Activated CD8-positive, alpha-beta memory T cell treated with anti-CD3 and anti-CD28 coated beads for 1 hour (primary cell): ENCODE measurements around the gene CMTM7.
A peak's percentile ranks its signal among the peaks of the same experiment; 100 is the strongest.
"Not testable (repeated sequence)": the region's sequence is repeated elsewhere in the genome, so short reads cannot be mapped to it uniquely, and the experiment has no call there.

Experiments
- DNase-seq, 2 donors: peaks; one replicate each; pipeline ENCODE4 v3.0.0-alpha.2; 2020; ENCODE audit warnings: low read depth in 1 of 2; ENCODE audit errors: extremely low read depth in 1 of 2

Gene CMTM7

GRCh38 chr3:32456429-32457130 lies 64.9 kb downstream of the CMTM7 start:
- no peak for DNase-seq

DNA sequence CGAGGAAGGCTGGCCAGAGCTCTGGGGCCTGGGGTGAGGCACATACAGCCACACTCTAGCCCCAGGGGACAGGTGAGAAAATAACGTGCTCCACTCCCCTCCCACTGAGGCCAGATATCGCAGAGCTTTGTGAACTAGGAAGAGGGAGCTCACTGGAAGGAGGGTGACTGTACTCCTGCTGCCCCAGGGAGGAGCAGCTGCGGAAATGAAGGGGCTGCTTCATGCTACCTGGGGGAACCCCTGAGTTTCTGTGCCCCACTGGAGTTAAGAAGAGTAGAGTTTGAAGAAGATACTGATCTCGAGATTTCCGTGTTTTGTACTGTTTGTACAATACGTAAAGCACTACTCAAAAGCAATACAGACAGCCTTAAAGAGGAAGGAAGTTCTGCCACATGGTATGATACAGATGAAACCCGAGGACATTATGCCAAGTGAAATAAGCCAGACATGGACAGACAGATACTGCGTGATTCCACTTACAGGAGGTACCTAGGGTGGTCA lies 66.4 kb downstream of the CMTM7 start:
- DNase-seq: peak; percentile 29 to 40

DNA sequence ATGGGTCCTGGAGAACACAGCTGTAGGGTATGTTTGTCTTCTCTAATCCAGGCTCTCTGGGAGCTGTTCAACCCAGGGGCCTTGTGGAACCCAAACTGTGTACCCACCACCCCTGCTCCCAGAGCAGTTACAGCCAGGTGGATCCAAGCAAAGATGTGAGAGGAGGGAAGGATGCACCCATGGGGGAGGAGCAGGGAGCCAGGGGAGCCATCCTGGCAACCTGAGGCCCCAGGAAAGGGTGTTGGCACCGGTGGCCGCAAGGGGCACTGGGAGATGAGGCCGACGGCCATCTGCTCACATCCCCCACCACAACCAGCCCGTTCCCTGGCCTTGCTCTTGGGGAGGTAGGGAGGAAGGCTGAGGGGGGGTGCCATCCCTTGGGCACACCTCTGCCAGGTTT lies 67.8 kb downstream of the CMTM7 start:
- no peak for DNase-seq

DNA sequence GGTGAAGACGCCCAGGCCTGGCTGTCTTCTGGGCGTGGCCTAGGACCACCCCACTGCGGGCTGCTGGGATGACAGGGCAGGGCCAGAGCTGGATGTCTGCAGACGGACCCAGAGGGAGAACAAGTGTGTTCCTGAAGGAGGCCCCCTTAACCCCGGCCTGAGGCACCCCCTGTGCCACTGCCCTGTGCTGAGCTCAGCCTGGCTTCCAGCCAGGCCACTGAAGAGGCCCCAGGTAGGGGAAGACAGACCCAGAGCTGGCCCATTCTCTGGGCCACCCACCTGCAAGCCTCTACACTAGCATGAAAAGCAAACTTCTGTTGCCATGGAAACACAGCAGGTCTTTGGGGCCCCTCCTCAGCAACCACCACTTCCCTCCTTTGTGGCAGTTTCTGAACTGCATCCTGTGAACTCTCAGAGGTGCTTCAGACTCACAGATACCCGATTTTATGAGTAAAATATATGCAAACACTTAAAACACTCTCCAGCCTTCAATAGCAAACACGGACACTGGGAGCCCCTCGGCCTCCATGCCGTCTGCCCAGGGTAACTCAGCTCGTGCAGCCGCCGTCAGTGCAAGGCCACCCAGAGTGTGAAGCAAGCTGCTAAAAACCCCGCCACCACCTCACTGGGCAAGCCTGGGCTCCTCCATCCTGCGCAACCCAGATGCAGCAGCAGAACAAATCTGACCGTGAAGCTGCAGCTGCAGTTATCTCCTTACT lies 68.5 kb downstream of the CMTM7 start:
- DNase-seq: peak; percentile 36 to 44

DNA sequence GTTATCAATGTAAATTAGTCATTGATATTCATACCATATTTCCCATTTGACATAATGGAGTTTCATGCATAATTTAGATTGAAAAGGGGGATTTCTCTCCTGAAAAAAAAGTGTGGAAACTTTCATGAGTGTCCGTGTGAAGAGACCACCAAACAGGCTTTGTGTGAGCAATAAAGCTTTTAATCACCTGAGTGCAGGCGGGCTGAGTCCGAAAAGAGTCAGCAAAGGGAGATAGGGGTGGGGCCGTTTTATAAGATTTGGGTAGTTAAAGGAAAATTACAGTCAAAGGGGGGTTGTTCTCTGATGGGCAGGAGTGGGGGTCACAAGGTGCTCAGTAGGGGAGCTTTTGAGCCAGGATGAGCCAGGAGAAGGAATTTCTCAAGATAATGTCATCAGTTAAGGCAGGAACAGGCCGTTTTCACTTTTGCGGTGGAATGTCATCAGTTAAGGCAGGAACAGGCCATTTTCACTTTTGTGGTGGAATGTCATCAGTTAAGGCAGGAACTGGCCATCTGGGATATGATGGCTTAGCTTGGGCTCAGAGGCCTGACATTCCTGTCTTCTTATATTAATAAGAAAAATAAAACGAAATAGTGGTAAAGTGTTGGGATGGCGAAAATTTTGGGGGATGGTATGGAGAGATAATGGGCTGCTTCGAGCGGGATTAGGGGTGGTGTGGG lies 69.3 kb downstream of the CMTM7 start:
- DNase-seq: not testable (repeated sequence)

DNA sequence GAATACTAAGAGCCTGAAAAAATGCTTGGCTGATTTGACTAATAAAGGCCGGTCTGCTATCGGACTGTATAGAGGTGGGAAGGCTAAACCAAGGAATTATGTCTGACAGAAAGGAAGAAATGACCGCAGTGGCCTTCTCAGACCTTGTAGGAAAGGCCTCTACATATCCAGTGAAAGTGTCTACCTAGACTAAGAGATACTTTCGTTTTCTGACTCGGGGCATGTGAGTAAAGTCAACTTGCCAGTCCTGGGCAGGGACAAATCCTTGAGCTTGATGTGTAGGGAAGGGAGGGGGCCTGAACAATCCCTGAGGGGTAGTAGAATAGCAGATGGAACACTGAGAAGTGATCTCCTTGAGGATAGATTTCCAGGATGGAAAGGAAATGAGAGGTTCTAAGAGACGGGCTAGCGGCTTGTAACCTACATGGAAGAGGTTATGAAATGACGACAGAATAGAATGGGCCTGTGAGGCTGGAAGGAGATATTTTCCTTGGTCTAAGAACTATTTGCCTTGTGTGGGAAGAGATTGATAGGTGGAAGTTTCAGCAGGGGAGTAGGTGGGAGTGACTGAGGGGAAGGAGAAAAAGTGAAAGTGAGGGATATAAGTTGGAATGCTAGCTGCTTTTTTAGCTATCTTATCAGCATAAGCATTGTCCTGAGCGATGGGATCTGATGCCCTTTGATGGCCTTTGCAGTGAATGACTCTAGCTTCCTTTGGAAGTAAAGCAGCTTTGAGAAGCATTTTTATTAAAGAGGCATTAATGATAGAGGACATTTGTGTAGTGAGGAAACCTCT lies 70.7 kb downstream of the CMTM7 start:
- not testable (repeated sequence) for DNase-seq

- DNase-seq: not testable (repeated sequence)
These were observed 71.8 kb downstream of the CMTM7 start for GRCh38 chr3:32463415-32463814.

- not testable (repeated sequence) for DNase-seq
These were observed 73.1 kb downstream of the CMTM7 start for GRCh38 chr3:32464726-32465125.

DNA sequence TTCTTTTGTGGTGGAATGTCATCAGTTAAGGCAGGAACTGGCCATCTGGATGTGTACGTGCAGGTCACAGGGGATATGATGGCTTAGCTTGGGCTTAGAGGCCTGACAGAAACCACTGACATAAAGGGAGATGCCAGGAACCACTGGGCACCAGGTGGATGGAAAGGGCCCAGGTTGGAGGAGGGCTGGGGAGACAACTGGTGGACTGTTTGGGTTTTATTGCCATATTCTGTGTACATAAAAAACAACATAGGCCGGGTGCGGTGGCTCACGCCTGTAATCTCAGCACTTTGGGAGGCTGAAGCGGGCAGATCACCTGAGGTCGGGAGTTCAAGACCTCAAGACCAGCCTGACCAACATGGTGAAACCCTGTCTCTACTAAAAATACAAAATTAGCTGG lies 75.2 kb downstream of the CMTM7 start:
- DNase-seq: not testable (repeated sequence)

- peak; percentile 30 to 69 for DNase-seq
These were observed 75.8 kb downstream of the CMTM7 start for GRCh38 chr3:32467333-32468070.

DNA sequence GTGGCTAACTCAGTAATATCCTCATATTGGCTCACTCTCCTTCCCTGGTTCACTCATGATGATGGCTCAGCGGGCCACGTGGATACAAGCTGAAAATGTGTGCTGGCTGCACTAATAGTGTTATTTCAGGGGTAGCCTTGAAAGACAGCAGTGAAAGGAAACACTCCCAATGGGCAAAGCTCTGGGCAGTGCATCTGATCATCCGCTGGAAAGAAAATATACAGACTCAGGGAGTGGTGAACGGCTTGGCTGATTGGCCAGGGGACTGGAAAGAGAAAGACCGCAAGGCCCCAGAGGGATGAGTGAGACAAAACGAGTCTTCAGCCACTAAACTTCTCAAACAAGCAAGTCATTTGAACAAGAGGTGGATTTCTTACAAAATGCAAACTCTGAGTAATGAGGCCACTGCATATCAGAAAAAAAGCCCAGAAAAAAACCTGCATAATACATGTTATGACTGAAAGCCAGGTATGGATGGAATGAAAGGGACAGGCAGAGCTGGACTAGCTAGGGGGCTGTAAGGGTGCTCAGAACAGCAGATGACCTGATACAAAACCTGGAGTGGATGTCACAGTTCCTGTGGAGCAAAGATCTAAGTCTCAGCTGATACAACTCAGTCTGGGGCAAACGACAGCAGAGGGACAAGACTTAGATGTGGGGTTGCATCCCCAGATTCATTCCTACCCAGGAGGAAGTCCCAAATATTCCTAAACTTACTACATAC lies 77.7 kb downstream of the CMTM7 start:
- no peak for DNase-seq

GRCh38 chr3:32470362-32470761 lies 78.7 kb downstream of the CMTM7 start:
- no peak for DNase-seq

GRCh38 chr3:32471246-32471645 lies 79.6 kb downstream of the CMTM7 start:
- no peak for DNase-seq

DNA sequence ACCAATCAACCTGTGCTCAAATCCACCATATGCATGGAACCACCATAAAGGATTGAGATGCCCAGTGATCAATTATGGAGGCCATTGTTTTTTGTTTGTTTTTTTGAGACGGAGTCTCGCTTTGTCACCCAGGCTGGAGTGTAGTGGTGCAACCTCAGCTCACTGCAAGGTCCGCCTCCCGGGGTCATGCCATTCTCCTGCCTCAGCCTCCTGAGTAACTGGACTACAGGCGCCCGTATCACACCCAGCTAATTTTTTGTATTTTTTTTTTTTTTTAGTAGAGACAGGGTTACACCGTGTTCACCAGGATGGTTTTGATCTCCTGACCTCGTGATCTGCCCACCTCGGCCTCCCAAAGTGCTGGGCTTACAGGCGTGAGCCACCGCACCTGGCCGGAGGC lies 80.5 kb downstream of the CMTM7 start:
- DNase-seq: not testable (repeated sequence)

DNA sequence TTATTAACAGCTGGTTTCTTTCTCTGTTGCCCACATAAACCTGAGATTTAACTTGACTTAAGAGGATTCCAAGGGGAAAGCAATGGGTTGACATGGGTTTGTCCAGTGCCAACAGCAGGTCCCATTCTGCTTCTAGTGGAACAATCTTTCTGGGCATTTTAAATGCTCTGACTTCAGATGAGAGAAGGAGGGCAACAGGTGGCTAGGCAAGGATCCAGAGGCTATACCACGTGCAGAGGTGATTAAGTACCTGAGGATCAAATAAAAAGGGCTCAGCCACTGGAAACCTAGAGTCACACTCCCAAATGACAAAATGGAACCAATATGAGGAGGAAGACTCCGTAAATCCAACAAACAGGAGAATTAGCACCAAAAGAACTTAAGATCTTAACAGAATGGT lies 82.5 kb downstream of the CMTM7 start:
- no peak for DNase-seq

- DNase-seq: no peak
These were observed 89.0 kb downstream of the CMTM7 start for GRCh38 chr3:32480604-32481003.

DNA sequence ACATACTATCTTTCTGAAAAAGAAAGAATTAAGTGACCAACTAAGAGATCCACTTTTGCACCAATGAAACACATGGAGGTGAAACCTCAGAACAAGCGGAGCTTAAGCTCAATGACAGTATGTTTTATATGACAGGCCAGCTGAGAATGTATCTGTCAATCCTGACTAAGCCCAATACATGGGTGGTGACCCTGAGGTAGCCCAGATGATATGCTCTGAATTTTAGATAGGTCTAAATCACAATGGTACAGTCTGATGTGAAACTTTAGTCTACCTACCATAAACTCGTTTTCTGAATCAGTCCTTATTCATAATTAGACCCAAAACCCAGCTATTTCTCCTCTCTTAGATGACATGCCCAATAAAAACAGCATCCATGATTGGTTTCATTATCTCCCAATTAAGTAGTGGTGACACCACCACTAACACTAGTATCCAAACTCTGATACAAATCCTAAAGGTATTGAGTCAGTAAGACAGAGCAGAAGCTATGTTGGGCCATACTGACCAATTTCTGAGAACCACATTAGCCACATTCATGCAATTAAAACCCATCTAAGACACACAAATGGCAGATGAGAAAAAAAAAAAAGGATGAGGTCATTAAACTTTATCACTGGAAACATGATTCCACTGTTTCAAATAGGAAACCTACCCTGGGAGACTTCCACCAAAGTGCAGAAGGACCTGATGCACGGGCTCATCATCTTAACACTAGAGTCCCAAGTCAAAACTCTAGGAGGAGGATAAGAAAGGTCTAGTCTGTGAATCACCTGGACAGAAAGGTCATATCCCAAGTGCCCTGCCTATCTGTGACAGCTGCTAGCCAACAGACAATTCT lies 90.4 kb downstream of the CMTM7 start:
- DNase-seq: no peak

DNA sequence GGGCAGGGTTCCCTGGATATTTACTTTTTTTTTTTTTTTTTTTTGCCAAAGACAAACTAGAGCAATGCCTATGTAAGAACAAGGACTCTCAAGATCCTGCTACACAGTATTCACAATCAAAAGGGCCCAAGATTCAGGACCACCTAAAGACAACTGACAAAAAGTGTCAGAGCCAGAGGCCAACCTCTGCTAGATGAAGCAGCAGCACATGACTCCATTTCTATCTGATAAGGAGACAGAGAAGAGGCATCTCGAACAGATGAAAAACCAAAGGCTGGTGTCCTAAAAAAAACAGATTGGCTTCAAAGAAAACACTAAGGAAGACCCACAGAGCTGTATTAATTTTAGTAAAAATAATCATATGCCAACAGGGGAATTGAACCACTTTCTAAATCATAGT lies 91.0 kb downstream of the CMTM7 start:
- no peak for DNase-seq

DNA sequence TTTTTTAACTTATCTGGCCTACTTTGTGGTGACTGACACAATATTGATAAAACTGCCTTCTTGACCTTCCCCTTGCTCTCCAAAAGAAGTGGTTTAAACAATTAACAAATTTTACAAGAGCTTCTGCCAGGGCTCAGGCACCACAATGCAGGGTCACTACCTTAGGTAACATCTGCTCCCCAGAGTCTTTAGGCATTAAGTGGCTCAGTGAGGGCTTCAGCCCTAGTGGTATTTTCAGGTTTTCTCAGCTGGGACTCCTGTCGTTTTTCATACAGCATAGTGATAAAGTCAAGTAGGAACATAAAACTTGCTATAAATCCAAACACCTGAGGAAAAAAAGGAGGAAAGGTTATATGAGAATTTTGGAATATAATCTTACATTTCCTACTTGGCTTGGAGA lies 92.1 kb downstream of the CMTM7 start:
- DNase-seq: no peak
